Measurements from ENCODE around the gene EML4. TPM values are rescaled to one million over a fixed set of nuclear protein-coding genes. Genes with fewer than 3 reads are reported as not detected.

The EML4 gene
- total and polyA plus RNA-seq, 2 of the 13 experiments (the other 11 are each of a cell fraction or from before 2014, with no cell fraction given): 243 to 476 TPM

DNA sequence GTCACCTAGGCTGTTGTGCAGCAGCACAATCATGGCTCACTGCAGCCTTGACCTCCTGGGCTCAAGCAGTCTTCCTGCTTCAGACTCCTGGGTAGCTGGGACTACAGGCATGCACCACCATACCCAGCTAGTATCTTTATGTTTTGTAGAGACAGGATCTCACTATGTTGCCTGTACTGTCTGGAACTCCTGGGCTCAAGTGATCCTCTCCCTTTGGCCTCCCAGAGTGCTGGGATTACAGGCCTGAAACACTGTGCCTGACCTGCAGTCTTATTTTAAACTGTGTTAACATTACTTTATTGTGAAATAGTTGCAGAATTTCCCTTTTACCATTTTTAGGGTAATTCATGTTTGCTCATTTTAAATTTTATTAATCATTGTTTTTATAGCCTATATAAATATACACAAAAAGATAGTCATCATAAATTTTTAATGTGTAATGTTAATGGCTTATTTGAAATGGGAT lies 24.6 kb downstream of the EML4 start (continued):
- TF ChIP-seq ZNF292 (CRISPR knock-in tag; IDR thresholded peaks at IDR 0.05; ENCODE audit: borderline replicate concordance, low read depth) (0 out of 2 replicates have a peak, but pooled peaks have one; percentile 17), ZFX (CRISPR knock-in tag; IDR thresholded peaks at IDR 0.05; ENCODE audit: low read depth) (peak; percentile 56), ZNF263 (CRISPR knock-in tag; IDR thresholded peaks at IDR 0.05) (no peak), SAP130 (CRISPR knock-in tag; IDR thresholded peaks at IDR 0.05; ENCODE audit: low read depth) (peak; percentile 52), ZNF605 (CRISPR knock-in tag; IDR thresholded peaks at IDR 0.05) (peak; percentile 51), NR2F6 (IDR thresholded peaks at IDR 0.05) (0 out of 2 replicates have a peak, but pooled peaks have one; percentile 47), NR2F6 (CRISPR knock-in tag; IDR thresholded peaks at IDR 0.05) (peak; percentile 75), FOXA3 (CRISPR knock-in tag; IDR thresholded peaks at IDR 0.05) (0 out of 2 replicates have a peak, but pooled peaks have one; percentile 21), ZNF160 (CRISPR knock-in tag; IDR thresholded peaks at IDR 0.05) (no peak), RBM22 (optimal IDR thresholded peaks at IDR 0.05; ENCODE audit: low read length) (peak; percentile 98), ZNF331 (CRISPR knock-in tag; IDR thresholded peaks at IDR 0.05) (0 out of 2 replicates have a peak, but pooled peaks have one; percentile 27)
- TF ChIP-seq, protein P1, sequence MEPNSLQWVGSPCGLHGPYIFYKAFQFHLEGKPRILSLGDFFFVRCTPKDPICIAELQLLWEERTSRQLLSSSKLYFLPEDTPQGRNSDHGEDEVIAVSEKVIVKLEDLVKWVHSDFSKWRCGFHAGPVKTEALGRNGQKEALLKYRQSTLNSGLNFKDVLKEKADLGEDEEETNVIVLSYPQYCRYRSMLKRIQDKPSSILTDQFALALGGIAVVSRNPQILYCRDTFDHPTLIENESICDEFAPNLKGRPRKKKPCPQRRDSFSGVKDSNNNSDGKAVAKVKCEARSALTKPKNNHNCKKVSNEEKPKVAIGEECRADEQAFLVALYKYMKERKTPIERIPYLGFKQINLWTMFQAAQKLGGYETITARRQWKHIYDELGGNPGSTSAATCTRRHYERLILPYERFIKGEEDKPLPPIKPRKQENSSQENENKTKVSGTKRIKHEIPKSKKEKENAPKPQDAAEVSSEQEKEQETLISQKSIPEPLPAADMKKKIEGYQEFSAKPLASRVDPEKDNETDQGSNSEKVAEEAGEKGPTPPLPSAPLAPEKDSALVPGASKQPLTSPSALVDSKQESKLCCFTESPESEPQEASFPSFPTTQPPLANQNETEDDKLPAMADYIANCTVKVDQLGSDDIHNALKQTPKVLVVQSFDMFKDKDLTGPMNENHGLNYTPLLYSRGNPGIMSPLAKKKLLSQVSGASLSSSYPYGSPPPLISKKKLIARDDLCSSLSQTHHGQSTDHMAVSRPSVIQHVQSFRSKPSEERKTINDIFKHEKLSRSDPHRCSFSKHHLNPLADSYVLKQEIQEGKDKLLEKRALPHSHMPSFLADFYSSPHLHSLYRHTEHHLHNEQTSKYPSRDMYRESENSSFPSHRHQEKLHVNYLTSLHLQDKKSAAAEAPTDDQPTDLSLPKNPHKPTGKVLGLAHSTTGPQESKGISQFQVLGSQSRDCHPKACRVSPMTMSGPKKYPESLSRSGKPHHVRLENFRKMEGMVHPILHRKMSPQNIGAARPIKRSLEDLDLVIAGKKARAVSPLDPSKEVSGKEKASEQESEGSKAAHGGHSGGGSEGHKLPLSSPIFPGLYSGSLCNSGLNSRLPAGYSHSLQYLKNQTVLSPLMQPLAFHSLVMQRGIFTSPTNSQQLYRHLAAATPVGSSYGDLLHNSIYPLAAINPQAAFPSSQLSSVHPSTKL (CRISPR knock-in tag; IDR thresholded peaks at IDR 0.05): peak; percentile 59

All from HepG2 (cell line).